PC-3 (cell line): ENCODE measurements around the gene NTM. TPM values are rescaled to one million over a fixed set of nuclear protein-coding genes. Genes with fewer than 3 reads are reported as not detected.

Experiments
- ATAC-seq: fragments of 200-7000 bp; cut with Tn5 transposase; 2 replicates; pipeline ENCODE4 v1.9.1; 2020; ENCODE audit warnings: mild to moderate bottlenecking, moderate library complexity
- BruUV-seq: library from RNA; stranded (reverse); fragments of 400-500 nt; replicated peaks from 2 replicates; lab custom pipeline; 2021; lab: Mats Ljungman, UMichigan
- CTCF ChIA-PET: fragments of 300-600 bp; sonication (Branson Sonifier 250); formaldehyde crosslinking; loops from one replicate; lab custom pipeline; 2022; ENCODE audit warnings: antibody characterized with exemption; lab: Charles Lee
- POLR2A ChIA-PET: fragments of 300-600 bp; sonication (Branson Sonifier 250); formaldehyde crosslinking; loops from one replicate; lab custom pipeline; 2022; ENCODE audit warnings: antibody characterized with exemption; ENCODE audit not compliant: unreplicated experiment; lab: Charles Lee
- DNase-seq: peaks from one replicate; pipeline ENCODE4 v3.0.0-alpha.2; 2015
- H2AFZ ChIP-seq: fragments of 300-600 bp; sonication (generic); 2 replicates; pipeline ENCODE4 v1.6.0; 2016; ENCODE audit warnings: antibody characterized with exemption, low read length
- H3F3A ChIP-seq: fragments of 300-600 bp; sonication (generic); one replicate; pipeline ENCODE4 v1.6.0; 2017; ENCODE audit warnings: antibody characterized with exemption, low read length, control low read depth, mild to moderate bottlenecking; ENCODE audit not compliant: unreplicated experiment
- H3K27ac ChIP-seq: fragments of 300-600 bp; sonication (generic); 2 replicates; pipeline ENCODE4 v1.5.1; 2016; ENCODE audit warnings: mild to moderate bottlenecking, low read length
- H3K27me3 ChIP-seq: fragments of 300-600 bp; sonication (generic); 2 replicates; pipeline ENCODE4 v1.6.1; 2016; ENCODE audit warnings: low read length, mixed read lengths
- H3K36me3 ChIP-seq: fragments of 300-600 bp; sonication (generic); 2 replicates; pipeline ENCODE4 v1.6.1; 2016; ENCODE audit warnings: low read depth, mixed run types, low read length, mixed read lengths
- H3K4me1 ChIP-seq: fragments of 300-600 bp; sonication (generic); 2 replicates; pipeline ENCODE4 v1.5.1; 2016; ENCODE audit warnings: low read length; ENCODE audit not compliant: insufficient read depth
- H3K4me2 ChIP-seq: fragments of 300-600 bp; sonication (generic); 2 replicates; pipeline ENCODE4 v1.6.0; 2016; ENCODE audit warnings: low read length
- H3K4me3 ChIP-seq: fragments of 300-600 bp; sonication (generic); 2 replicates; pipeline ENCODE4 v1.5.1; 2016; ENCODE audit warnings: mild to moderate bottlenecking, low read length, mixed read lengths
- H3K79me2 ChIP-seq: fragments of 300-600 bp; sonication (generic); 2 replicates; pipeline ENCODE4 v1.6.1; 2017; ENCODE audit warnings: low read length, mixed read lengths
- H3K9ac ChIP-seq: fragments of 300-600 bp; sonication (generic); 2 replicates; pipeline ENCODE4 v1.6.0; 2016; ENCODE audit warnings: mild to moderate bottlenecking, low read length
- H3K9me2 ChIP-seq: fragments of 300-600 bp; sonication (generic); replicated peaks from 2 replicates; pipeline ENCODE4 v1.6.1; 2016; ENCODE audit warnings: mixed run types, low read length, mixed read lengths
- H3K9me3 ChIP-seq: fragments of 300-600 bp; sonication (generic); 2 replicates; pipeline ENCODE4 v1.6.1; 2016; ENCODE audit warnings: low read length, mixed read lengths
- H4K20me1 ChIP-seq: fragments of 300-600 bp; sonication (generic); 2 replicates; pipeline ENCODE4 v1.6.1; 2016; ENCODE audit warnings: low read length, mixed read lengths
- CTCF ChIP-seq: fragments of 300-600 bp; sonication (generic); conservative IDR thresholded peaks from 2 replicates; pipeline ENCODE4 v1.5.1; 2017; ENCODE audit warnings: antibody characterized with exemption, low read depth, mild to moderate bottlenecking, low read length
- EZH2 ChIP-seq: fragments of 300-600 bp; sonication (generic); IDR thresholded peaks from one replicate; pipeline ENCODE4 v1.6.1; 2017; ENCODE audit warnings: antibody characterized with exemption, mild to moderate bottlenecking, low read length; ENCODE audit not compliant: unreplicated experiment
- EZH2phosphoT487 ChIP-seq: fragments of 300-600 bp; sonication (generic); IDR thresholded peaks from 2 replicates; pipeline ENCODE4 v1.6.1; 2018; ENCODE audit warnings: mild to moderate bottlenecking, antibody characterized with exemption, low read length, borderline replicate concordance
- intact Hi-C: fragments of 100-400 bp; cut with micrococcal nuclease; formaldehyde crosslinking; loops from 2 replicates; pipeline ENCODE4 v1.9.0; 2023
- total RNA-seq: library from RNA; depleted of rRNA; stranded (reverse); fragments of >200 nt; gene quantifications from 2 replicates; pipeline ENCODE4 v1.2.3, GENCODE V29; 2014

NTM gene
- total RNA-seq, 1 experiment from 2014 or later, result not detected

DNA sequence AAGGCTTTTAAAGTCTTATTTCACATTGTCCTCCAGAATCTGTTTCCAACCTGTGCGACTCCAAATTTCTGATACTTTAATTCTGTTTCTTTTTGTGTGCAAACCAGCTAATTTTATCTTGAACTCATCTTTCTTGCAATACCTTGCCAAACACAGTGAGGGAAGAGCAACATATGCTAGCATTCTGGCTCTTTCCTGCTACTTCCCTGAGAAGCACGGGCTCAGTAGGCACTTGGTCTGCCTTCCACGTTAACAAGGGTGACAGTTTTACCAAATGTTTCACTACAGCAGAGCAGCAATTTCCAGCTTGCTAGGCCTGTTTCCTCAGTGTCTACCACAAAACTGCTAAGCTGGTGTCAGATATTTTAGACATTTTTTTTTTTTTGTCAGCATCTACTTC, 405.8 kb downstream of the NTM start:
- Histone ChIP-seq H3K79me2 (no peaks in the 10 kb centered on the region), H3K4me1 (no peaks in the 10 kb centered on the region), H3K4me2 (no peak overlapping the region), H3K9me2 (no peaks in the 10 kb centered on the region), H3K9ac (no peak overlapping the region), H3K27ac (no peak overlapping the region), H3K27me3 (peaks cover 12% of the 10 kb centered on the region; the same call in 1 of the 2 replicates), H3K9me3 (no peaks in the 10 kb centered on the region), H4K20me1 (no peaks in the 10 kb centered on the region), H3F3A (no peaks in the 10 kb centered on the region), H3K36me3 (no peaks in the 10 kb centered on the region), H2AFZ (no peak overlapping the region), H3K4me3 (no peak overlapping the region)
- DNase-seq (no peak), ATAC-seq (no peak)
- BruUV-seq, result no TSS peak
- intact Hi-C loops, result no loop called here
- CTCF ChIA-PET, result no interaction called here
- POLR2A ChIA-PET, result no interaction called here
- no peak for TF ChIP-seq EZH2
- TF ChIP-seq CTCF, result no peak
- TF ChIP-seq EZH2phosphoT487, result no peak

DNA sequence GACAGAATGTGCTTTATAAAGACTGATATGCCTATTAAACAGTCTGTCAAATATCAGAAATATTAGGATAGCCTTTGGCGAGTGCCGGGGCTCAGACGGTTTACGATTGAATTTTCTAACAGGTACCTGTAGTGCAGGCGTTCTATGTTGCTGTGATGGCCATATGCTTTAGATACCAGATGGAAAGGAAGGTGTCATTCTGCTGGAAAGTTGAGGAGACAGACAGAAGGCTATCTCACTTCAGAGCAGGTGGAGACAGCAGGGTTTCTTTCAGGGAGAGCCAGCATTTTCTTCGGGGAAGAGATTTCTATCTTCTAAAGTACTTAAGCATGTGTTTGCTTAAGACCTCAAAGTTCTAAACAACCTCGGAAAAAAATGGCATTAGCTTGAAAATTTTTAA, 415.4 kb downstream of the NTM start:
- TF ChIP-seq CTCF (no peak), EZH2 (no peak), EZH2phosphoT487 (no peak)

GRCh38 chr11:131787119-131787518, 416.7 kb downstream of the NTM start:
- ChIA-PET POLR2A (no interaction called here), CTCF (no interaction called here)
- Histone ChIP-seq H4K20me1 (no peaks in the 10 kb centered on the region), H3K9ac (no peak overlapping the region), H3K4me1 (no peaks in the 10 kb centered on the region), H3K79me2 (no peaks in the 10 kb centered on the region), H3K36me3 (no peaks in the 10 kb centered on the region), H3K4me3 (no peak overlapping the region), H3K27me3 (peaks cover 53% of the 10 kb centered on the region), H3F3A (no peaks in the 10 kb centered on the region), H2AFZ (no peak overlapping the region), H3K4me2 (no peak overlapping the region), H3K9me2 (no peaks in the 10 kb centered on the region), H3K27ac (no peak overlapping the region), H3K9me3 (no peaks in the 10 kb centered on the region)
- no peak for TF ChIP-seq EZH2
- TF ChIP-seq EZH2phosphoT487, result no peak
- TF ChIP-seq CTCF, result no peak
- DNase-seq (no peak), ATAC-seq (no peak)
- intact Hi-C loops, result no loop called here
- no TSS peak for BruUV-seq

More for the DNA sequence above, 415.4 kb downstream of the NTM start:
- ATAC-seq, result no peak
- H3K4me3 ChIP-seq, result no peak overlapping the region
- BruUV-seq, result no TSS peak
- ChIA-PET CTCF (no interaction called here), POLR2A (no interaction called here)
- no peaks in the 10 kb centered on the region for H3K9me2 ChIP-seq
- no peaks in the 10 kb centered on the region for H3K36me3 ChIP-seq
- no peak overlapping the region for H3K27ac ChIP-seq
- peaks cover 42% of the 10 kb centered on the region for H3K27me3 ChIP-seq
- H3F3A ChIP-seq, result no peaks in the 10 kb centered on the region
- no peaks in the 10 kb centered on the region for H4K20me1 ChIP-seq
- intact Hi-C loops, result no loop called here
- H3K79me2 ChIP-seq, result no peaks in the 10 kb centered on the region
- H3K4me2 ChIP-seq, result no peak overlapping the region
- no peaks in the 10 kb centered on the region for H3K9me3 ChIP-seq
- H3K9ac ChIP-seq, result no peak overlapping the region
- no peak for DNase-seq
- no peaks in the 10 kb centered on the region for H3K4me1 ChIP-seq
- no peak overlapping the region for H2AFZ ChIP-seq
